HFFc6 (cell line): ENCODE results near the gene MRPS14. TPM values are rescaled to one million over a fixed set of nuclear protein-coding genes. Genes with fewer than 3 reads are reported as not detected.

Experiments used
- DNase-seq: peaks from one replicate; pipeline ENCODE4 v3.0.0-alpha.2; 2018
- H3K27ac Mint-ChIP-seq: 2 replicates; pipeline ENCODE4 v1.8.0; 2020; ENCODE audit warnings: mild to moderate bottlenecking, mixed read lengths
- H3K27me3 Mint-ChIP-seq: 2 replicates; pipeline ENCODE4 v1.8.0; 2021; ENCODE audit warnings: mild to moderate bottlenecking, moderate library complexity, mixed read lengths; ENCODE audit not compliant: insufficient read depth
- H3K36me3 Mint-ChIP-seq: 2 replicates; pipeline ENCODE4 v1.8.0; 2021; ENCODE audit warnings: low read depth, mixed read lengths
- H3K4me1 Mint-ChIP-seq: 2 replicates; pipeline ENCODE4 v1.8.0; 2020; ENCODE audit warnings: low read depth, mixed read lengths
- H3K4me3 Mint-ChIP-seq: 2 replicates; pipeline ENCODE4 v1.8.0; 2020; ENCODE audit warnings: mild to moderate bottlenecking, moderate library complexity, mixed read lengths
- H3K9me3 Mint-ChIP-seq: 2 replicates; pipeline ENCODE4 v1.8.0; 2020; ENCODE audit warnings: mild to moderate bottlenecking, mixed read lengths
- total RNA-seq, 6 experiments: library from RNA; stranded (reverse); fragmentation: NEBNext Ultra II Directional; extraction: Animal tissue kit (Norgen Biotek cat#: 25700); gene quantifications; 2 replicates in 1 of 6; 3 replicates in 5 of 6; pipeline ENCODE4 v1.2.3, GENCODE V29; 2021
- TF ChIP-seq, protein P1 (sequence below): fragments of 200-600 bp; sonication (generic); IDR thresholded peaks from 2 replicates; pipeline ENCODE4 v1.5.0; 2021; ENCODE audit warnings: antibody characterized with exemption, mild to moderate bottlenecking

Gene MRPS14
- total RNA-seq, 6 experiments from 2014 or later: 30.1 to 43.4 (median 36.6) TPM

DNA sequence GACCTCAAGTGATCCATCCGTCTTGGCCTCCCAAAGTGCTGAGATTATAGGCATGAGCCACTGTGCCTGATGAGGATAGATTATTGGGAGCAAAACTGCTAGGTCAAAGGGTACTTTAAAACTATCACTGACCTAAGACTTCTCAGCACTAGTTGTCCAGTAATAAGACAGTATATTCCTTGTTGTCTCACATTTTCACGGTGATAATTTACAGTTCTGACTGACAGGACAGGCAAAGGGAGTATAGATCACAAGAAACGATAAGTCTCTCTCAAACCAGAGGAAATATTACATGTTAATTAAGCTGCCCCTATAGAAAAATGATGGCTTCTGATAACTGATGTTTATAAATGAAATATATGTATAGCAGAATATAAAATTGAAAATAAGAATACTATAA, 3.7 kb downstream of the MRPS14 start:
- no peak overlapping the region for H3K4me3 Mint-ChIP-seq
- no peak for DNase-seq
- TF ChIP-seq, protein P1, sequence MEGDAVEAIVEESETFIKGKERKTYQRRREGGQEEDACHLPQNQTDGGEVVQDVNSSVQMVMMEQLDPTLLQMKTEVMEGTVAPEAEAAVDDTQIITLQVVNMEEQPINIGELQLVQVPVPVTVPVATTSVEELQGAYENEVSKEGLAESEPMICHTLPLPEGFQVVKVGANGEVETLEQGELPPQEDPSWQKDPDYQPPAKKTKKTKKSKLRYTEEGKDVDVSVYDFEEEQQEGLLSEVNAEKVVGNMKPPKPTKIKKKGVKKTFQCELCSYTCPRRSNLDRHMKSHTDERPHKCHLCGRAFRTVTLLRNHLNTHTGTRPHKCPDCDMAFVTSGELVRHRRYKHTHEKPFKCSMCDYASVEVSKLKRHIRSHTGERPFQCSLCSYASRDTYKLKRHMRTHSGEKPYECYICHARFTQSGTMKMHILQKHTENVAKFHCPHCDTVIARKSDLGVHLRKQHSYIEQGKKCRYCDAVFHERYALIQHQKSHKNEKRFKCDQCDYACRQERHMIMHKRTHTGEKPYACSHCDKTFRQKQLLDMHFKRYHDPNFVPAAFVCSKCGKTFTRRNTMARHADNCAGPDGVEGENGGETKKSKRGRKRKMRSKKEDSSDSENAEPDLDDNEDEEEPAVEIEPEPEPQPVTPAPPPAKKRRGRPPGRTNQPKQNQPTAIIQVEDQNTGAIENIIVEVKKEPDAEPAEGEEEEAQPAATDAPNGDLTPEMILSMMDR: no peak
- H3K9me3 Mint-ChIP-seq: peaks cover 5% of the 10 kb centered on the region
- peaks cover 27% of the 10 kb centered on the region for H3K36me3 Mint-ChIP-seq
- H3K4me1 Mint-ChIP-seq: peaks cover 51% of the 10 kb centered on the region
- no peak overlapping the region for H3K27ac Mint-ChIP-seq
- no peaks in the 10 kb centered on the region; the same call in 1 of the 2 replicates for H3K27me3 Mint-ChIP-seq

DNA sequence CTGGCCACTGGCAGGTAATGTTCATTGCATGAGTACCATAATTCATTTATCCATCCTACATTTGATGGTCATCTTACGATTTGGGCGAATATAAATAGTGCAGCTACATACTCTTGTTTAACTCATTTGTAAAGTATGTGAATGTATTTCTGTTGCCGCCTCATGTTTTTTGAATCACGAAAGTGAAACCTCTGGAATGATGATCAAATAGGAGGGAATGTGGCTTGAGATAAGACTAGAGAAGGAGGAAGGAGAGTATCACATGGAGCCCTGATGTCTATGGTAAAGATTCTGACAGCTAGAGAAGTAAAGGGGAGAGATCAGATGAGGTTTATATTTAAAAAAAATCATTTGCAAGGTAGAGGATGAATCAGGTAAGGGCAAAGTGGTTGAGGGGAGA, 8.0 kb downstream of the MRPS14 start:
- H3K4me3 Mint-ChIP-seq: peak overlapping the region; percentile 71
- peak; percentile 87 for DNase-seq
- H3K36me3 Mint-ChIP-seq: peaks cover 44% of the 10 kb centered on the region
- peaks cover 28% of the 10 kb centered on the region for H3K4me1 Mint-ChIP-seq
- no peaks in the 10 kb centered on the region for H3K27me3 Mint-ChIP-seq
- TF ChIP-seq, protein P1: no peak
- peak overlapping the region; percentile 86 for H3K27ac Mint-ChIP-seq
- no peaks in the 10 kb centered on the region for H3K9me3 Mint-ChIP-seq

DNA sequence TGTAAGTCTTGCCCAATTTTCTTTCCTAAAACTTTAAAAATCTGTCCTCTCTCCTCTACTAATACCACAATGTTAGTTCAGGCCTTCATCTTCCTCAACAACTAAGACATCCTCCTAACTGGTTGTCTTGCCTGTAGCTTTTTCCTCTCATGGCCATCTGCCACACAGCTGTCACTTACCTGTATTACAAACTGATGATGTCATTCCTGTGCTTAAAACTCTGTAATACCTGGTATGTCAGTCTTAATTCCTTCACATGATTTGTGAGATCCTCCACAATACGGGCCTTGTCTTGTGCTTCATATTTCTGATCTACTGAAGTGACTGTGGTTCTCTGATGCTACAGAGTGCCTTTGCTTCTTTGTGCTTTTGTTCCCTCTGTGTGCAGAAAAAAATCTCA, 9.8 kb downstream of the MRPS14 start:
- peak overlapping the region; percentile 9 for H3K27ac Mint-ChIP-seq
- H3K4me1 Mint-ChIP-seq: peaks cover 28% of the 10 kb centered on the region
- no peak overlapping the region for H3K4me3 Mint-ChIP-seq
- H3K36me3 Mint-ChIP-seq: peaks cover 49% of the 10 kb centered on the region
- no peak for DNase-seq
- no peaks in the 10 kb centered on the region for H3K9me3 Mint-ChIP-seq
- TF ChIP-seq, protein P1: no peak
- no peaks in the 10 kb centered on the region for H3K27me3 Mint-ChIP-seq

DNA sequence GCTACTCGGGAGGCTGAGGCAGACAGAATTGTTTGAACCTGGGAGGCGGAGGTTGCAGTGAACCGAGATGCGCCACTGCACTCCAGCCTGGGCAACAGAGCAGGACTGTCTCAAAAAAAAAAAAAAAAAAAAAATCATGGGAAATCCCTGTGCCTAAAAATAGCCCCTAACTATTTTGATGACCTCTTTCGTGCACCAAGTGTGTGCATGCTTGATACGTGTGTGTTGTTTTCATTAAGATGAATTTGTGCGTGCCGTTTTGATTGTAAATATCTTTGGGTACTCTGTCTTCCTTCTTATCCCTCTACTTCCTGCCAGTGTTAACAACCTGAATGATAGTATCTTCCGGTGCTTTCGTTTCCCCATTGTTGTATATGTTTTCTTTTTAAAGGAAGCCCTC, 13.7 kb downstream of the MRPS14 start:
- TF ChIP-seq, protein P1: no peak
- H3K36me3 Mint-ChIP-seq: peaks cover 42% of the 10 kb centered on the region
- no peaks in the 10 kb centered on the region for H3K9me3 Mint-ChIP-seq
- H3K4me3 Mint-ChIP-seq: no peak overlapping the region
- H3K27ac Mint-ChIP-seq: peak overlapping the region; percentile 17
- H3K4me1 Mint-ChIP-seq: peaks cover 11% of the 10 kb centered on the region
- no peak for DNase-seq
- no peaks in the 10 kb centered on the region for H3K27me3 Mint-ChIP-seq

DNA sequence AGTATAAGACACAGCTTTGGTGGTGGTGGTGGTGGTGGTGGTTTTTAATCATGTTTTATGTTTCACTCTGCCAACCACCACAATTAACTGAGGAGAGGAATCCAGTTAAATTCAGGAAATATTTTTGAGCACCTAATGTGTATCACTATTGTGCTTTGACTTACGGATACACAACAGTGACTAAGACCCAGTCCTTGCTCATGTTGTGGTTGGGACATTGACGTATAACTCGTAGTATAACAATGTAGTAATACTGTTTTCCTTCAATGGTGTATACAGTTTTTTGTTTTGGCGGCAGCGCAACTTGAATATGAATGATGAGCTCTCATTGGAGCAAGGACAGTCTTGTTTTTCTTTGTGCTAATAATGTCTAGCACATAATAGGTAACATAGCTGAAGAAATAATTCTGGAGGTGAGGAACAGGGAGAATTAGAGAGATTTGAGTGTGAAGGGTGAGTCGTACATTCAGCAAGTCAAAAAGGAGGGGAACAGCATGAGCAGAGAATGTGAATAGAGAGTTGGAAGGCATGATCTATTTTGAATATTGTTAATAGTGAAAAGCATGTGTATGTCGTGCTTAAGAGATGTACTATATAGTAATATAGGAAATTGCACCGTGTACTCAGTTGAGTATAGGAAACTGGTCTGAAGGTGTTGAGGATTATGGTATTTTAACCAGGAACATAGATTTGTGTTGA, 18.0 kb downstream of the MRPS14 start:
- Mint-ChIP-seq H3K9me3 (no peaks in the 10 kb centered on the region), H3K4me3 (no peak overlapping the region), H3K36me3 (peaks cover 16% of the 10 kb centered on the region), H3K4me1 (peaks cover 48% of the 10 kb centered on the region), H3K27me3 (peaks cover 3% of the 10 kb centered on the region; the same call in 1 of the 2 replicates), H3K27ac (0 out of 2 replicates have a peak overlapping the region, but pooled peaks have one; percentile 3)
- TF ChIP-seq, protein P1: no peak
- DNase-seq: no peak
